Measurements from ENCODE around the gene HSD17B12.

Gene HSD17B12

GRCh38 chr11:43803766-43804165 lies 123.2 kb downstream of the HSD17B12 start:
- Histone ChIP-seq H3K4me3 (ENCODE audit: insufficient read depth in 1 of 2, low read depth in 1 of 2, low read length in 2 of 2) (no peak overlapping the region), H3K18ac (ENCODE audit: low read depth in 1 of 2, low read length in 2 of 2) (no peak overlapping the region), H3K79me1 (replicated peaks; ENCODE audit: low read length, poor library complexity, severe bottlenecking) (peaks cover 4% of the 10 kb centered on the region), H3K14ac (ENCODE audit: low read length in 2 of 2) (no peak overlapping the region), H3K36me3 (ENCODE audit: control insufficient read depth in 1 of 2, insufficient read depth in 2 of 2, low read depth in 1 of 2, low read length in 2 of 2) (peaks cover 0 to 55% of the 10 kb centered on the region in 2 experiments), H2AFZ (ENCODE audit: low read depth, low read length) (no peak overlapping the region), H2BK12ac (ENCODE audit: low read length in 2 of 2) (no peak overlapping the region), H3K27me3 (ENCODE audit: control insufficient read depth in 1 of 2, insufficient read depth in 1 of 2, low read length in 2 of 2) (no peaks in the 10 kb centered on the region), H3K9ac (ENCODE audit: low read length) (no peak overlapping the region), H2BK15ac (ENCODE audit: low read depth, poor library complexity, severe bottlenecking) (no peak overlapping the region), H3K9me3 (ENCODE audit: control insufficient read depth, low read length) (no peaks in the 10 kb centered on the region), H3K4me1 (ENCODE audit: control insufficient read depth, insufficient read depth, low read depth, low read length) (no peaks in the 10 kb centered on the region), H3K4me2 (ENCODE audit: low read length, poor library complexity, severe bottlenecking) (no peak overlapping the region), H3K27ac (ENCODE audit: low read length, poor library complexity, severe bottlenecking) (no peak overlapping the region), H2BK120ac (ENCODE audit: low read depth, low read length) (no peak overlapping the region), H3K23ac (ENCODE audit: low read length in 2 of 2) (no peak overlapping the region), H3K4ac (ENCODE audit: low read depth in 1 of 2, low read length in 2 of 2) (no peak overlapping the region), H2AK5ac (ENCODE audit: low read length, severe bottlenecking) (no peak overlapping the region), H2BK5ac (ENCODE audit: low read depth, low read length, poor library complexity, severe bottlenecking) (no peak overlapping the region), H4K91ac (ENCODE audit: low read length) (no peak overlapping the region), H4K8ac (ENCODE audit: low read length) (no peak overlapping the region)
- 0% methylated on average over 1 of the region's 3 CpGs for whole genome bisulfite sequencing
- no peak for DNase-seq

DNA sequence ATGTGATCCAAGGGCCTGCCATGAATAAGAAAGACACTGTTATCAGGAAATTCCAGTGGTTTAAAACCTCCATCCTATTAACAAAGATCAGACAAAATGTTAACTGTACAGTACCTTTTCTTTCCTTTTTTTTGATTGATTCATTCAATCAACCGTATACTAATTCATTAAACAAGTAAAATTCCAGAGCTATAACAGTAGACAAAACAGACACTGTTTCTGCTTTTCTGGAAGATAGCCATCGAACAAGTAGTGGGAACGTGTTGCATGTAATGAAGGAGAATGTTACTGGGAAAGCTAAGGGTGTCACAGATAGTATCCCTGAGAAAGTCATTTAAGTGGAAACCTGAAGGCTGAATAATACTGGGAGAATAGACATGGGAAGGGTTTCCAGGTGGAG lies 126.4 kb downstream of the HSD17B12 start:
- H3K4me3 ChIP-seq (ENCODE audit: insufficient read depth in 1 of 2, low read depth in 1 of 2, low read length in 2 of 2): no peak overlapping the region
- 97% methylated on average over 3 of the region's 3 CpGs for WGBS
- no peak overlapping the region for H3K4me2 ChIP-seq (ENCODE audit: low read length, poor library complexity, severe bottlenecking)

DNA sequence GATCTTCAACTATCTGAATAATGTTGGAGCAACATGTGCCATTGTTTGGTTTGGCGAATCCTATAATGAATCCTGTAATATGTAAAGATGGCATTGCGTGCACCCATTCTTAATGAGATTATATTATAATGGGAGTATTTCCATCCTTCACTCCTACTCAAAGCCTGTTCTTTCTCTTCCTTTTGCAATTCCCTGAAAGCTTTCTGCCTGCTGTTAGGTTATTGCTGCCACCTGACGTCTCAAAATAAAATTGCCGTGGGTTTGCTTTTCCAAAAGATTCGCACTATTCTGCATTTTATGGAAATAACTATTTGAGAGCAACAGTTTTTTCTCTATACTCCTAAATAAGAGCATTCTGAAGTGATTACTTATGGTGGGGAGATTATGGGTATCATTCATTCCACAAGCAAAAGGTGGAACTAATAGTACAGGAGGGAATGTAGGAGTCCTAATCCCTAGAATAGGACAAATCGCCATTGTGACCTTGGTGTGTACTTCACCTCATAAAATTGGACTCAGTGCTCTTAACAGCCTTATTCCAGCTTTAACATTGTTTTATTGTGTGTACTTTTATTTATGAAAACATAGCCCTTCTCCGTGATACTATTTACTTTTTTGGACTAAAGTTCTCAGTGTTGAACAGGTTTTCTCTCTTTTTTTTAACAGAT lies 130.5 kb downstream of the HSD17B12 start:
- H3K23ac ChIP-seq (ENCODE audit: low read length in 2 of 2): no peak overlapping the region
- no peak overlapping the region for H2BK15ac ChIP-seq (ENCODE audit: low read depth, poor library complexity, severe bottlenecking)
- no peaks in the 10 kb centered on the region for H3K9me3 ChIP-seq (ENCODE audit: control insufficient read depth, low read length)
- no peak overlapping the region for H3K9ac ChIP-seq (ENCODE audit: low read length)
- no peak overlapping the region for H3K18ac ChIP-seq (ENCODE audit: low read depth in 1 of 2, low read length in 2 of 2)
- no peak overlapping the region for H2AK5ac ChIP-seq (ENCODE audit: low read length, severe bottlenecking)
- no peak overlapping the region for H2BK5ac ChIP-seq (ENCODE audit: low read depth, low read length, poor library complexity, severe bottlenecking)
- no peaks in the 10 kb centered on the region for H3K27me3 ChIP-seq (ENCODE audit: control insufficient read depth in 1 of 2, insufficient read depth in 1 of 2, low read length in 2 of 2)
- no peaks in the 10 kb centered on the region for H3K4me1 ChIP-seq (ENCODE audit: control insufficient read depth, insufficient read depth, low read depth, low read length)
- no peak overlapping the region for H3K27ac ChIP-seq (ENCODE audit: low read length, poor library complexity, severe bottlenecking)
- no peak overlapping the region for H3K4ac ChIP-seq (ENCODE audit: low read depth in 1 of 2, low read length in 2 of 2)
- H3K36me3 ChIP-seq (ENCODE audit: control insufficient read depth in 1 of 2, insufficient read depth in 2 of 2, low read depth in 1 of 2, low read length in 2 of 2): peaks cover 0 to 33% of the 10 kb centered on the region in 2 experiments
- H4K8ac ChIP-seq (ENCODE audit: low read length): no peak overlapping the region
- no peak overlapping the region for H3K4me2 ChIP-seq (ENCODE audit: low read length, poor library complexity, severe bottlenecking)
- H3K4me3 ChIP-seq (ENCODE audit: insufficient read depth in 1 of 2, low read depth in 1 of 2, low read length in 2 of 2): no peak overlapping the region
- 100% methylated on average over 1 of the region's 7 CpGs for whole genome bisulfite sequencing
- H2AFZ ChIP-seq (ENCODE audit: low read depth, low read length): no peak overlapping the region
- DNase-seq: no peak
- H3K79me1 ChIP-seq (replicated peaks; ENCODE audit: low read length, poor library complexity, severe bottlenecking): peaks cover 3% of the 10 kb centered on the region
- H4K91ac ChIP-seq (ENCODE audit: low read length): no peak overlapping the region
- no peak overlapping the region for H2BK120ac ChIP-seq (ENCODE audit: low read depth, low read length)
- no peak overlapping the region for H2BK12ac ChIP-seq (ENCODE audit: low read length in 2 of 2)
- no peak overlapping the region for H3K14ac ChIP-seq (ENCODE audit: low read length in 2 of 2)

More for the DNA sequence above, 126.4 kb downstream of the HSD17B12 start:
- Histone ChIP-seq H2AFZ (ENCODE audit: low read depth, low read length) (no peak overlapping the region), H3K27me3 (ENCODE audit: control insufficient read depth in 1 of 2, insufficient read depth in 1 of 2, low read length in 2 of 2) (no peaks in the 10 kb centered on the region), H2BK12ac (ENCODE audit: low read length in 2 of 2) (no peak overlapping the region), H2AK5ac (ENCODE audit: low read length, severe bottlenecking) (no peak overlapping the region), H2BK15ac (ENCODE audit: low read depth, poor library complexity, severe bottlenecking) (no peak overlapping the region), H3K4me1 (ENCODE audit: control insufficient read depth, insufficient read depth, low read depth, low read length) (no peaks in the 10 kb centered on the region), H2BK120ac (ENCODE audit: low read depth, low read length) (no peak overlapping the region), H3K79me1 (replicated peaks; ENCODE audit: low read length, poor library complexity, severe bottlenecking) (peaks cover 4% of the 10 kb centered on the region), H4K91ac (ENCODE audit: low read length) (no peak overlapping the region), H3K9me3 (ENCODE audit: control insufficient read depth, low read length) (no peaks in the 10 kb centered on the region), H3K4ac (ENCODE audit: low read depth in 1 of 2, low read length in 2 of 2) (no peak overlapping the region), H3K9ac (ENCODE audit: low read length) (no peak overlapping the region), H3K23ac (ENCODE audit: low read length in 2 of 2) (no peak overlapping the region), H2BK5ac (ENCODE audit: low read depth, low read length, poor library complexity, severe bottlenecking) (no peak overlapping the region), H3K14ac (ENCODE audit: low read length in 2 of 2) (no peak overlapping the region), H3K18ac (ENCODE audit: low read depth in 1 of 2, low read length in 2 of 2) (no peak overlapping the region), H3K36me3 (ENCODE audit: control insufficient read depth in 1 of 2, insufficient read depth in 2 of 2, low read depth in 1 of 2, low read length in 2 of 2) (peaks cover 0 to 39% of the 10 kb centered on the region in 2 experiments), H4K8ac (ENCODE audit: low read length) (no peak overlapping the region), H3K27ac (ENCODE audit: low read length, poor library complexity, severe bottlenecking) (no peak overlapping the region)
- no peak for DNase-seq

GRCh38 chr11:43812471-43812870 lies 131.9 kb downstream of the HSD17B12 start:
- no peak overlapping the region for H3K23ac ChIP-seq (ENCODE audit: low read length in 2 of 2)
- H2BK120ac ChIP-seq (ENCODE audit: low read depth, low read length): no peak overlapping the region
- H3K4me2 ChIP-seq (ENCODE audit: low read length, poor library complexity, severe bottlenecking): no peak overlapping the region
- peaks cover 0 to 23% of the 10 kb centered on the region in 2 experiments for H3K36me3 ChIP-seq (ENCODE audit: control insufficient read depth in 1 of 2, insufficient read depth in 2 of 2, low read depth in 1 of 2, low read length in 2 of 2)
- no peak overlapping the region for H2BK5ac ChIP-seq (ENCODE audit: low read depth, low read length, poor library complexity, severe bottlenecking)
- no peak overlapping the region for H3K14ac ChIP-seq (ENCODE audit: low read length in 2 of 2)
- no peak overlapping the region for H2BK15ac ChIP-seq (ENCODE audit: low read depth, poor library complexity, severe bottlenecking)
- H3K4ac ChIP-seq (ENCODE audit: low read depth in 1 of 2, low read length in 2 of 2): no peak overlapping the region
- DNase-seq: no peak
- H2BK12ac ChIP-seq (ENCODE audit: low read length in 2 of 2): no peak overlapping the region
- peaks cover 3% of the 10 kb centered on the region for H3K79me1 ChIP-seq (replicated peaks; ENCODE audit: low read length, poor library complexity, severe bottlenecking)
- no peaks in the 10 kb centered on the region for H3K4me1 ChIP-seq (ENCODE audit: control insufficient read depth, insufficient read depth, low read depth, low read length)
- no peak overlapping the region for H3K9ac ChIP-seq (ENCODE audit: low read length)
- no peak overlapping the region for H2AK5ac ChIP-seq (ENCODE audit: low read length, severe bottlenecking)
- H4K91ac ChIP-seq (ENCODE audit: low read length): no peak overlapping the region
- no peak overlapping the region for H2AFZ ChIP-seq (ENCODE audit: low read depth, low read length)
- H4K8ac ChIP-seq (ENCODE audit: low read length): no peak overlapping the region
- H3K18ac ChIP-seq (ENCODE audit: low read depth in 1 of 2, low read length in 2 of 2): no peak overlapping the region
- no peak overlapping the region for H3K27ac ChIP-seq (ENCODE audit: low read length, poor library complexity, severe bottlenecking)
- no peaks in the 10 kb centered on the region for H3K27me3 ChIP-seq (ENCODE audit: control insufficient read depth in 1 of 2, insufficient read depth in 1 of 2, low read length in 2 of 2)
- no peaks in the 10 kb centered on the region for H3K9me3 ChIP-seq (ENCODE audit: control insufficient read depth, low read length)
- H3K4me3 ChIP-seq (ENCODE audit: insufficient read depth in 1 of 2, low read depth in 1 of 2, low read length in 2 of 2): no peak overlapping the region

Data from mesenchymal stem cell (in vitro differentiated cells and primary cell).